Inflammatory macrophage treated with lipopolysaccharide for 4 hours (primary cell): ENCODE results near the gene MSANTD1.

Source experiments
- DNase-seq: peaks from one replicate; pipeline ENCODE4 v3.0.0-alpha.2; 2020

MSANTD1 gene

GRCh38 chr4:3234171-3235029 is 14.6 kb upstream of the MSANTD1 start:
- DNase-seq = no peak

- DNase-seq = no peak
These were observed 14.0 kb upstream of the MSANTD1 start for GRCh38 chr4:3235030-3235345.

GRCh38 chr4:3235581-3235980 is 13.4 kb upstream of the MSANTD1 start:
- no peak for DNase-seq

GRCh38 chr4:3236326-3236878 is 12.6 kb upstream of the MSANTD1 start:
- DNase-seq = no peak

- no peak for DNase-seq
These were observed 11.7 kb upstream of the MSANTD1 start for GRCh38 chr4:3237266-3237665.

- no peak for DNase-seq
These were observed 11.0 kb upstream of the MSANTD1 start for GRCh38 chr4:3237712-3238560.

GRCh38 chr4:3238721-3239120 is 10.2 kb upstream of the MSANTD1 start:
- no peak for DNase-seq

GRCh38 chr4:3239303-3239702 is 9.7 kb upstream of the MSANTD1 start:
- DNase-seq = no peak

- no peak for DNase-seq
These were observed 8.7 kb upstream of the MSANTD1 start for GRCh38 chr4:3239998-3240920.

- DNase-seq = no peak
These were observed 7.9 kb upstream of the MSANTD1 start for GRCh38 chr4:3240936-3241522.

GRCh38 chr4:3241898-3242524 is 6.9 kb upstream of the MSANTD1 start:
- no peak for DNase-seq

- no peak for DNase-seq
These were observed 5.7 kb upstream of the MSANTD1 start for GRCh38 chr4:3243136-3243780.

GRCh38 chr4:3244002-3244401 is 5.0 kb upstream of the MSANTD1 start:
- DNase-seq = no peak

- DNase-seq = no peak
These were observed 4.2 kb upstream of the MSANTD1 start for GRCh38 chr4:3244747-3245146.

- no peak for DNase-seq
These were observed 3.3 kb upstream of the MSANTD1 start for GRCh38 chr4:3245676-3246075.

- no peak for DNase-seq
These were observed 2.2 kb upstream of the MSANTD1 start for GRCh38 chr4:3246458-3247398.

GRCh38 chr4:3247399-3248177 is 1.4 kb upstream of the MSANTD1 start:
- DNase-seq = no peak

GRCh38 chr4:3248178-3248480 is 830 bp upstream of the MSANTD1 start:
- no peak for DNase-seq

- no peak for DNase-seq
These were observed 915 bp downstream of the MSANTD1 start for GRCh38 chr4:3249711-3250437.
